Measurements from ENCODE around the gene OTUB2.

DNA sequence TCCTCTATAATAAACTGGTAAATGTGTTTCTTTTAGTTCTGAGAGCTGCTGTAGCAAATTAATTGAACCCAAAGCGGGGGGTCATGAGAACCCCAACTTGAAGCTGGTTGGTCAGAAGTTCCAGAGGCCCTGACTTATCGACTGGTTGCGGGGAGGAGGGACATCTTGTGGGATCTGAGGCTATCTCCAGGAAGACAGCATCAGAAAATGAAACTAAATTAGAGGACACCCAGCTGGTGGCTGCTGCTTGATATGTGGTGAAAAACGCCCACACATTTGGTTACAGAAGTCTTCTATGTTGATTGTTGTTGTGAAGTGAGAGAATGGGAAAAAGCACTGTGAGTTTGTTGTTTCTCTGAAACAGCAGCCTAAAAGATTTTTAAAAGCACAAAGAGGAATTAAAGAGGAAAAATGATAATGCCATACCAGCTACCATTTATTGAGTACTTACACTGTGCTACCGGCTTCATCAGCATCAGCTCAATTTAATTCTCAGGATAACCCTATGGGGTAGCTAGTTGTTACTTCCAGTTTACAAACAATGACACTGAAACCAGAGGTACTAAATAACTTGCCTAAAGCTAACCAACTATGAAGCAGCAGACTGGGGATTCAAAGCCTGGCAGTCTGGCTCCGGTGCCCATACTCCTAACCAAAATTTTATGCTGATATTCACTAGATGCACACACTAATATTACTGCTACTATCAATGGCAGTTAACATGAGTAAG lies 30.6 kb downstream of the OTUB2 start:
- TF ChIP-seq, protein P1, sequence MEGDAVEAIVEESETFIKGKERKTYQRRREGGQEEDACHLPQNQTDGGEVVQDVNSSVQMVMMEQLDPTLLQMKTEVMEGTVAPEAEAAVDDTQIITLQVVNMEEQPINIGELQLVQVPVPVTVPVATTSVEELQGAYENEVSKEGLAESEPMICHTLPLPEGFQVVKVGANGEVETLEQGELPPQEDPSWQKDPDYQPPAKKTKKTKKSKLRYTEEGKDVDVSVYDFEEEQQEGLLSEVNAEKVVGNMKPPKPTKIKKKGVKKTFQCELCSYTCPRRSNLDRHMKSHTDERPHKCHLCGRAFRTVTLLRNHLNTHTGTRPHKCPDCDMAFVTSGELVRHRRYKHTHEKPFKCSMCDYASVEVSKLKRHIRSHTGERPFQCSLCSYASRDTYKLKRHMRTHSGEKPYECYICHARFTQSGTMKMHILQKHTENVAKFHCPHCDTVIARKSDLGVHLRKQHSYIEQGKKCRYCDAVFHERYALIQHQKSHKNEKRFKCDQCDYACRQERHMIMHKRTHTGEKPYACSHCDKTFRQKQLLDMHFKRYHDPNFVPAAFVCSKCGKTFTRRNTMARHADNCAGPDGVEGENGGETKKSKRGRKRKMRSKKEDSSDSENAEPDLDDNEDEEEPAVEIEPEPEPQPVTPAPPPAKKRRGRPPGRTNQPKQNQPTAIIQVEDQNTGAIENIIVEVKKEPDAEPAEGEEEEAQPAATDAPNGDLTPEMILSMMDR (IDR thresholded peaks at IDR 0.05; ENCODE audit: insufficient read depth, low read length) = no peak
- no peak for TF ChIP-seq REST (IDR thresholded peaks at IDR 0.05; ENCODE audit: insufficient replicate concordance, low read depth)
